Spleen (tissue), 11 donors: ENCODE measurements around the gene PIGB. TPM values are rescaled to one million over a fixed set of nuclear protein-coding genes. Genes with fewer than 3 reads are reported as not detected.
A peak's percentile ranks its signal among the peaks of the same experiment; 100 is the strongest.

Experiments
- DNase-seq: peaks from one replicate; pipeline ENCODE4 v3.0.0-alpha.2; 2020
- H3K27ac ChIP-seq, 8 donors: fragments of 200-600 bp; sonication (generic) in 7 of 8; 1 replicate in 4 of 8; 2 replicates in 4 of 8; pipeline versions ENCODE4 v1.5.0 to v1.8.0; 2016 to 2021; ENCODE audit warnings: inconsistent platforms in 4 of 8, mild to moderate bottlenecking in 4 of 8, moderate library complexity in 1 of 8
- H3K27me3 ChIP-seq, 7 donors: fragments of 200-600 bp; sonication (generic) in 6 of 7; replicated peaks in 1 of 7; 1 replicate in 4 of 7; 2 replicates in 3 of 7; pipeline versions ENCODE4 v1.5.0 to v1.8.0; 2016 to 2021; ENCODE audit warnings: inconsistent platforms in 3 of 7, mild to moderate bottlenecking in 1 of 7
- H3K36me3 ChIP-seq, 6 donors: fragments of 200-600 bp; sonication (generic) in 5 of 6; 1 replicate in 4 of 6; 2 replicates in 2 of 6; pipeline versions ENCODE4 v1.5.0 to v1.8.0; 2016 to 2021; ENCODE audit warnings: inconsistent platforms in 2 of 6
- H3K4me1 ChIP-seq, 6 donors: fragments of 200-600 bp; sonication (generic) in 5 of 6; 1 replicate in 3 of 6; 2 replicates in 3 of 6; pipeline versions ENCODE4 v1.5.0 to v1.8.0; 2016 to 2021; ENCODE audit warnings: inconsistent platforms in 3 of 6
- H3K4me3 ChIP-seq, 8 donors: fragments of 200-600 bp; sonication (generic) in 7 of 8; 1 replicate in 4 of 8; 2 replicates in 4 of 8; pipeline versions ENCODE4 v1.5.0 to v1.8.0; 2016 to 2021; ENCODE audit warnings: inconsistent platforms in 4 of 8, mild to moderate bottlenecking in 4 of 8, moderate library complexity in 2 of 8
- H3K9me3 ChIP-seq, 8 donors: fragments of 200-600 bp; sonication (generic) in 7 of 8; 1 replicate in 4 of 8; 2 replicates in 4 of 8; pipeline versions ENCODE4 v1.5.0 to v1.8.0; 2016 to 2021; ENCODE audit warnings: inconsistent platforms in 4 of 8
- CTCF ChIP-seq, 11 experiments: fragments of 200-600 bp in 7 of 11; fragments of 450-650 bp in 4 of 11; sonication (generic) in 4 of 11; IDR thresholded peaks in 8 of 11; conservative IDR thresholded peaks in 3 of 11; 1 replicate in 7 of 11; 2 replicates in 4 of 11; pipeline versions ENCODE4 v1.4.0 to v1.8.0; 2016 to 2021; ENCODE audit warnings: antibody characterized with exemption in 11 of 11, inconsistent platforms in 4 of 11, mild to moderate bottlenecking in 1 of 11
- POLR2A ChIP-seq, 3 donors: fragments of 450-650 bp; IDR thresholded peaks; one replicate each; pipeline ENCODE4 v1.5.1; 2017; ENCODE audit warnings: antibody characterized with exemption in 3 of 3, mild to moderate bottlenecking in 1 of 3
- POLR2AphosphoS5 ChIP-seq, 3 donors: sonication (generic); formaldehyde crosslinking; IDR thresholded peaks; one replicate each; pipeline ENCODE4 v1.5.1; 2017; ENCODE audit warnings: antibody characterized with exemption in 3 of 3
- WGBS, 5 donors: extraction: QIAGEN DNeasy Blood & Tissue Kit in 3 of 5; methylation state at CpG; one replicate each; pipeline versions ENCODE4 v1.1.5 to v1.1.7; 2013 to 2018; 5-methylcytosine and 5-hydroxymethylcytosine counted together
- intact Hi-C: fragments of 100-400 bp; cut with DNase I; formaldehyde crosslinking; loops from one replicate; pipeline ENCODE4 v1.15.0; 2023; ENCODE audit warnings: low total_unique reads
- polyA plus RNA-seq, 3 donors: library from polyadenylated mRNA; stranded (reverse); fragments of 200-250 nt; gene quantifications; one replicate each; pipeline ENCODE4 v1.2.1, GENCODE V29; 2013
- total RNA-seq, 7 donors: library from RNA; depleted of rRNA in 3 of 7; stranded (reverse); fragments of >200 nt in 3 of 7; fragmentation: NEBNext Ultra II Directional in 4 of 7; extraction: Animal tissue kit (Norgen Biotek cat#: 25700) in 4 of 7; gene quantifications; one replicate each; pipeline versions ENCODE4 v1.1.0 to v1.2.1, GENCODE V29; 2016 to 2021
- donor health status: healthy with polysubstance abuse.
- donor health status: DM: no; HTN: no; CAD: no; lungs with moderate emphysema.
- donor health status: DM: no; HTN: no; CAD: no.
- donor health status: Bipolar disorder and iron deficiency.
- donor health status: healthy.
- donor health status: DM: no; HTN: no; CAD: no.
- donor health status: DM: yes; HTN: yes; CAD: no.

The PIGB gene
- total and polyA plus RNA-seq, 10 donors = 13.5 to 37.5 (median 23.2) TPM

- H3K9me3 ChIP-seq = no peaks in the 10 kb centered on the region
- no peaks in the 10 kb centered on the region for H3K27me3 ChIP-seq
- H3K36me3 ChIP-seq = no peaks in the 10 kb centered on the region
- TF ChIP-seq CTCF (IDR thresholded peaks at IDR 0.05 in 8 of 11, conservative IDR thresholded peaks at IDR 0.05 in 3 of 11) = no peak
- TF ChIP-seq POLR2AphosphoS5 (IDR thresholded peaks at IDR 0.05) = no peak
- TF ChIP-seq POLR2A (IDR thresholded peaks at IDR 0.05) = no peak
- 66 to 82% (median 72%) methylated on average over 8 of the region's 8 CpGs for WGBS, 5 donors
- H3K4me1 ChIP-seq = peaks cover 6 to 84% (median 47%) of the 10 kb centered on the region in 6 donors
- peak overlapping the region in 7 of 8 donors; percentile 88 to 98 (median 96) for H3K27ac ChIP-seq
- intact Hi-C loops = no loop called here
- H3K4me3 ChIP-seq = peak overlapping the region in 7 of 8 donors; percentile 58 to 96 (median 86)
- DNase-seq = no peak
Observed at GRCh38 chr15:55288006-55288717, 30.9 kb upstream of the PIGB start.

- 1 to 6% (median 3%) methylated on average over 17 to 37 of the region's 37 CpGs for WGBS, 5 donors
- TF ChIP-seq CTCF (IDR thresholded peaks at IDR 0.05 in 8 of 11, conservative IDR thresholded peaks at IDR 0.05 in 3 of 11) (no peak), POLR2A (IDR thresholded peaks at IDR 0.05) (no peak), POLR2AphosphoS5 (IDR thresholded peaks at IDR 0.05) (peak in 1 of 3 donors; percentile 43)
- intact Hi-C loops = no loop called here
- H3K9me3 ChIP-seq = no peaks in the 10 kb centered on the region
- DNase-seq = peak; percentile 85
- H3K4me3 ChIP-seq = peak overlapping the region; percentile 58 to 96 (median 86)
- peaks cover 0 to 74% (median 41%) of the 10 kb centered on the region in 6 donors for H3K4me1 ChIP-seq
- H3K27me3 ChIP-seq = no peaks in the 10 kb centered on the region
- H3K27ac ChIP-seq = peak overlapping the region; percentile 79 to 98 (median 94)
- no peaks in the 10 kb centered on the region for H3K36me3 ChIP-seq
Observed at GRCh38 chr15:55289011-55289745, 29.8 kb upstream of the PIGB start.

- H3K4me3 ChIP-seq = peak within 1 kb of the TSS; percentile 58 to 96 (median 86)
- 0 to 1% (median 0%) methylated on average over 60 to 69 of the region's 69 CpGs for WGBS, 5 donors
- H3K36me3 ChIP-seq = no peaks in the 10 kb centered on the region
- DNase-seq = peak; percentile 94
- no peaks in the 10 kb centered on the region for H3K9me3 ChIP-seq
- no peak for TF ChIP-seq CTCF (IDR thresholded peaks at IDR 0.05 in 8 of 11, conservative IDR thresholded peaks at IDR 0.05 in 3 of 11)
- TF ChIP-seq POLR2AphosphoS5 (IDR thresholded peaks at IDR 0.05) = peak; percentile 47 to 78 (median 67)
- H3K27ac ChIP-seq = peak within 1 kb of the TSS; percentile 79 to 98 (median 94)
- peaks cover 0 to 67% (median 38%) of the 10 kb centered on the region in 6 donors for H3K4me1 ChIP-seq
- H3K27me3 ChIP-seq = no peaks in the 10 kb centered on the region
- intact Hi-C loops = loop anchor here (2.0 to 10.0 kb wide), 2 partner anchors 73 to 145 kb away; no protein-coding TSS in a partner anchor
Observed at GRCh38 chr15:55289746-55290527, 29.1 kb upstream of the PIGB start, which contains the start of gene RAB27A. RAB27A (minus strand) TSS chr15:55289813; CDS start chr15:55234934, 54,879 bp downstream.
